ENCODE data around the gene RIT2.

GRCh38 chr18:42901161-42901560 lies 214.3 kb downstream of the RIT2 start:
- TF ChIP-seq CTCF (IDR thresholded peaks at IDR 0.05 in 8 of 11, conservative IDR thresholded peaks at IDR 0.05 in 3 of 11) (no peak), POLR2AphosphoS5 (IDR thresholded peaks at IDR 0.05) (no peak)

Measured in spleen (tissue), 7 donors.